Measurements from ENCODE around the gene FMNL2.

Gene FMNL2

GRCh38 chr2:152546230-152546837 lies 211.4 kb downstream of the FMNL2 start:
- H3K4me3 ChIP-seq (ENCODE audit: low read depth, low read length): no peak overlapping the region
- TF ChIP-seq CTCF (IDR thresholded peaks at IDR 0.05; ENCODE audit: control insufficient read depth, extremely low read depth, insufficient read depth): no peak

GRCh38 chr2:152548111-152548875 lies 213.3 kb downstream of the FMNL2 start:
- no peak overlapping the region for H3K4me3 ChIP-seq (ENCODE audit: low read depth, low read length)
- no peak for DNase-seq (ENCODE audit: low read depth)
- TF ChIP-seq CTCF (IDR thresholded peaks at IDR 0.05; ENCODE audit: control insufficient read depth, extremely low read depth, insufficient read depth): no peak

More at GRCh38 chr2:152546230-152546837, 211.4 kb downstream of the FMNL2 start:
- no peak for DNase-seq (ENCODE audit: low read depth)

- no peak for DNase-seq (ENCODE audit: low read depth)
- no peak overlapping the region for H3K4me3 ChIP-seq (ENCODE audit: low read depth, low read length)
- no peak for TF ChIP-seq CTCF (IDR thresholded peaks at IDR 0.05; ENCODE audit: control insufficient read depth, extremely low read depth, insufficient read depth)
Observed at GRCh38 chr2:152548996-152549395, 214.0 kb downstream of the FMNL2 start.

GRCh38 chr2:152549423-152549822 lies 214.4 kb downstream of the FMNL2 start:
- H3K4me3 ChIP-seq (ENCODE audit: low read depth, low read length): no peak overlapping the region
- TF ChIP-seq CTCF (IDR thresholded peaks at IDR 0.05; ENCODE audit: control insufficient read depth, extremely low read depth, insufficient read depth): no peak
- no peak for DNase-seq (ENCODE audit: low read depth)

- DNase-seq (ENCODE audit: low read depth): peak; percentile 46
- no peak for TF ChIP-seq CTCF (IDR thresholded peaks at IDR 0.05; ENCODE audit: control insufficient read depth, extremely low read depth, insufficient read depth)
- H3K4me3 ChIP-seq (ENCODE audit: low read depth, low read length): no peak overlapping the region
Observed at GRCh38 chr2:152550386-152550785, 215.4 kb downstream of the FMNL2 start.

GRCh38 chr2:152552888-152553287 lies 217.9 kb downstream of the FMNL2 start:
- DNase-seq (ENCODE audit: low read depth): no peak
- H3K4me3 ChIP-seq (ENCODE audit: low read depth, low read length): no peak overlapping the region
- TF ChIP-seq CTCF (IDR thresholded peaks at IDR 0.05; ENCODE audit: control insufficient read depth, extremely low read depth, insufficient read depth): no peak

All from LNCaP clone FGC (cell line).